ENCODE results near the gene TNS2.
"Not testable (repeated sequence)": the region's sequence is repeated elsewhere in the genome, so short reads cannot be mapped to it uniquely, and the experiment has no call there.

Gene TNS2

DNA sequence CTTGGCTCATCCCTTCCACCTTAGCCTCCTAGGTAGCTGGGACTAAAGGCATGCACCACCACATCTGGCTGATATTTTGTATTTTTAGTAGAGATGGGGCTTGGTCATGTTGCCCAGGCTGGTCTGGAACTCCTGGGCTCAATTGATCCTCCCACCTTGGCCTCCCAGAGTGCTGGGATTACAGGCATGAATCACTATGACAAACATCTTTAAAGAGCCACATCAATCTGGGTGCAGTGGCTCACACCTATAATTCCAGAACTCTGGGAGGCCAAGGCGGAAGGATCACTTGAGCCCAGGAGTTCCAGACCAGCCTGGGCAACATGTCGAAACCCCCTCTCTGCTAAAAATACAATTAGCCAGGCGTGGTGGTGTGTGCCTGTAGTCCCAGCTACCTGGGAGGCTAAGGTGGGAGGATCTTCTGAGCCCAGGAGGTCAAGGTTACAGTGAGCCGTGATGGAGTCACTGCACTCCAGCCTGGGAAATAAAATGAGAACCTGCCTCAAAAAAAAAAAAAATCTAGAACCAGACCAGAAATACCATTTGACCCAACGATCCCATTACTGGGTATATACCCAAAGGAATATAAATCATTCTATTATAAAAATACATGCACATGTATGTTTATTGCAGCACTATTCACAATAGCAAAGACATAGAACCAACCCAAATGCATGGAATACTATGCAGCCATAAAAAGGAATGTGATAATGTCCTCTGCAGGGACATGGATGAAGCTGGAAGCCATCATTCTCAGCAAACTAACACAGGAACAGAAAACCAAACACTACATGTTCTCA lies 45.1 kb downstream of the TNS2 start:
- not testable (repeated sequence) for FAIRE-seq

DNA sequence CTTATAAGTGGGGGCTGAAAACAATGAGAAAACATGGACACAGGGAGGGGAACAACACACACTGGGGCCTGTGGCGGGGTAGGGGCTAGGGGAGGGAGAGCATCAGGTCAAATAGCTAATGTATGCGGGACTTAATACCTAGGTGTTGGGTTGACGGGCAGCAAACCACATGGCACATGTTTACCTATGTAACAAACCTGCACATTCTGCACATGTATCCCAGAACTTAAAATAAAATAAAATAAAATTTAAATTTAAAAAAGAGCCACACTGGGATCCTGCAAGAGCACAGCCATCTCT lies 45.7 kb downstream of the TNS2 start:
- FAIRE-seq: not testable (repeated sequence)

- FAIRE-seq: no peak
These were observed 46.4 kb downstream of the TNS2 start for GRCh38 chr12:53096089-53096741.

DNA sequence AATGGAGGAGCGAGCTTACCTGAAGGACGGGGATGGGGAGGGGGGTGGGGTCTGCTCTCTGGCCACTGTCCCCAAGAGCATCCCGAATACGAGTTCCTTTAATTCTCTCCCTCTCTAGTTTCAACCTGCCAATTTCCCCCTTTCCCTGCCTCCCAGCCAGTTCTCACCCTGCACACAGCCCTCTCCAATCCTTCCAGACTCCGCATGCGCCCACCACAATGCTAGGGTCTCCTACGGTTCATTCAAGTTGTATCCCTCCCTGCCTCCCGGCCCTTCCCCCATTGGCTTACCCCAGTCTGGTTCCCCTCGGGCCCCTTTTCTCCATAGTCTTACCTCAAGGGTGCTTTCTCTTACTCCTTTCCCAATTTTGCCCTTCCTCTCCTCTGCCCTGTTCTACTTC lies 46.9 kb downstream of the TNS2 start:
- FAIRE-seq: no peak

DNA sequence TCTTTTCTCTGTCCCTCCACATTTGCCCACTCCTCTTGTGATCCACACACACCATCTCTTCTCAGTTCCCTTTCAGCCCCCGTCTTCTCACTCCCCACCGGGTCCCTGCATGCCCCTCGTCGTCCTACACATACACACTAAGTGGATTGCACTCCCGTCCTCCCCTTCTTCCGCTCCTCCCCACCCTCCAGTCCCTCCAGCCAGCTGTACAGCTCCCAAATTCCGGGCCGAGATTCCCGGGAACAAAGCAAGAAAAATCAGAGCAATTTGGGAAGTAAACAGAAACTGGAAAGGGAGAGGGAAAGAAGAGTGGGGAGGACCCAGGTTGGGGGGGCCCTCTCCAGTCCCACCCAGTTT lies 47.3 kb downstream of the TNS2 start:
- no peak for FAIRE-seq

GRCh38 chr12:53097564-53098353 lies 47.9 kb downstream of the TNS2 start, which contains the start of gene IGFBP6:
Gene IGFBP6, plus strand, starts transcription at chr12:53097667. Its CDS starts 51 bp downstream, at chr12:53097718.
- no peak for FAIRE-seq

DNA sequence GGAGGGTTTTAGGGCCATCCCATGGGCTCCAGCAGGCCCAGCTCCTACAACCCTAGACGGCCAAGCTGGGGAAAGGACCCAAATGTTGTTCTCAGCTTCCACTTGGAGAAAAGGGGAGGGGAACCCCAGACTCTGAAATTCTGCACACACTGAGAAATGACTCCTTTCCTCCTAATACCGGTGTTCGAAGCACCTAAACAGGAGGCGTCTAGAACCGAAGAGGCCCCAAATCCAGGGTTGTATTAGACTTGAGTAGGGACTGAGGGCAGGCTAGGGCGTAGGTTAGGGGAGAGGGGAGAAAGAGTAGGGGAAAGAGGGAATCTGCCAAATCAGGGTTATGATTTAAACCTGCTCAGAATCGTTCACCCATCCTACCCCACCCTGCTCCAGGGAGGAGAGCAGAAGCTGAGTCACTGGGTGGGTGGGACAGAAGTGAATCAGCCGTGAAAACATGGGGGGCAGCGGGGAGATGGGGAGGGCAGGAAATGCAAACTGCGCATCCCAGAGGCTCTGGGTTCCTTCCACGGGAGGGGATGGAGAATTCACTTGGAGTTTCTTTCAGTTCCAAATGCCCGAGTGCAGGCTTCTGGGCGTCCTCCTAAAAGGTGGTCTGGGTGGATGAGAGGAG lies 48.6 kb downstream of the TNS2 start:
- FAIRE-seq: no peak

GRCh38 chr12:53099071-53099882 lies 49.4 kb downstream of the TNS2 start:
- FAIRE-seq: peak; percentile 99

DNA sequence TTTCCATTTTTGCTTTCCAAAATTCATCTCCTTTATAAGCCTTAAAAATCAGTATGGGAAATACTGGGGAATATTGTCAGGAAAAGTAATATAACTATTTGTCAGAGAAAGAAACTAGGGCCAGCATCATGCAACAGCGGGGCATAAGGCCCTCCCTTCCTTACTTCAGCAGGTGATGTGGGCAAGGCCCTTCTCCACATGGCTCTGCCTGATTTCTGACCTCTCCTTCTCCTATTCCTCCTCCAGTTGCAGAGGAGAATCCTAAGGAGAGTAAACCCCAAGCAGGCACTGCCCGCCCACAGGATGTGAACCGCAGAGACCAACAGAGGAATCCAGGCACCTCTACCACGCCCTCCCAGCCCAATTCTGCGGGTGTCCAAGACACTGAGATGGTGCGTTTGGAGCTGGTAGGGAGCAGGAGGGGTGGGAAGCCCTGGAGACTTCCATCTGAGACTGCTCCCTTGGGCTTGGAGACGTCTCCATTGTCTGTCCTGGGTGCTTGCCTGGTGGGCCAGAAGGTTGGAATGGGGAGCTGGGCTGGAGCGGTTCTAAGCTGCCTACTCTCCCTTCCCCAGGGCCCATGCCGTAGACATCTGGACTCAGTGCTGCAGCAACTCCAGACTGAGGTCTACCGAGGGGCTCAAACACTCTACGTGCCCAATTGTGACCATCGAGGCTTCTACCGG lies 50.7 kb downstream of the TNS2 start:
- no peak for FAIRE-seq

GRCh38 chr12:53101266-53101665 lies 51.4 kb downstream of the TNS2 start:
- FAIRE-seq: no peak

GRCh38 chr12:53101931-53102781 lies 52.3 kb downstream of the TNS2 start:
- no peak for FAIRE-seq

- no peak for FAIRE-seq
These were observed 53.3 kb downstream of the TNS2 start, which contains the start of gene SOAT2 for GRCh38 chr12:53102883-53103807. Gene SOAT2, plus strand, starts transcription at chr12:53103486. Its CDS starts 92 bp downstream, at chr12:53103578.

DNA sequence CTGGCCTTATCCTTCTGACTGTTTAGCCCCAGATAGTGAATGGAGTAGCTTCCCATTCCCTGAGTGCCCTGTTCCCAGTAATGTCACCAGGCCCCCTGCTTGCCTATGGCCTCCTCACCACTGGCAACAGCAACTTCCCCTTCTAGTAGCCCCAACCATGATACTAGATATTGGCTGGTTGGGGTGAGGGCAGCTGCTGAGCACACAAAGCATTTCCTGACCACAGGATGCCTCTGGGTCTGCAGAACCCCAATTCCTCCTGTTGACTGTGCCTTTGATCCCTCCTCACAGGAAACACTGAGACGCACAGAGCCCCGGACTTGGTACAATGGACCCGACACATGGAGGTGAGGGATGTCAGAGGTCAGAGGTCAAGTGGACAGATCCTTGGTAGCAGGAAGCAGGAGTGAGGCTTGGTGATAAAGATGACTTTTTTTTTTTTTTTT lies 54.0 kb downstream of the TNS2 start:
- FAIRE-seq: no peak

GRCh38 chr12:53105256-53105655 lies 55.4 kb downstream of the TNS2 start:
- FAIRE-seq: no peak

- no peak for FAIRE-seq
These were observed 56.0 kb downstream of the TNS2 start for GRCh38 chr12:53105712-53106439.

GRCh38 chr12:53107122-53107521 lies 57.3 kb downstream of the TNS2 start:
- no peak for FAIRE-seq

- not testable (repeated sequence) for FAIRE-seq
These were observed 62.6 kb downstream of the TNS2 start for GRCh38 chr12:53112431-53112830.

- no peak for FAIRE-seq
These were observed 63.4 kb downstream of the TNS2 start for GRCh38 chr12:53113136-53113705.
